Inflammatory macrophage treated with lipopolysaccharide for 1 hour (primary cell): ENCODE data around the gene C2orf68.
"Not testable (repeated sequence)": the region's sequence is repeated elsewhere in the genome, so short reads cannot be mapped to it uniquely, and the experiment has no call there.

Source experiments
- DNase-seq, 2 donors: peaks; one replicate each; pipeline ENCODE4 v3.0.0-alpha.2; 2020 to 2022

The C2orf68 gene

GRCh38 chr2:85579266-85579935 lies 32.5 kb downstream of the C2orf68 start:
- peak; percentile 57 to 68 for DNase-seq

GRCh38 chr2:85578243-85579180 lies 33.4 kb downstream of the C2orf68 start:
- peak; percentile 60 to 71 for DNase-seq

- DNase-seq = peak; percentile 44 to 56
Measured at GRCh38 chr2:85577386-85578242, 34.3 kb downstream of the C2orf68 start, which contains the start of gene VAMP8. VAMP8 (plus strand) TSS chr2:85577586; CDS start chr2:85577647, 61 bp downstream.

- DNase-seq = no peak
Measured at GRCh38 chr2:85577063-85577385, 34.8 kb downstream of the C2orf68 start.

- DNase-seq = no peak
Measured at GRCh38 chr2:85575739-85576138, 36.1 kb downstream of the C2orf68 start.

- no peak for DNase-seq
Measured at GRCh38 chr2:85566265-85566664, 45.6 kb downstream of the C2orf68 start.

- DNase-seq = peak; percentile 85 to 90
Measured at GRCh38 chr2:85564144-85564563, 47.7 kb downstream of the C2orf68 start.

- peak; percentile 92 to 96 for DNase-seq
Measured at GRCh38 chr2:85561280-85562212, 50.3 kb downstream of the C2orf68 start, which contains the start of gene GGCX. GGCX (minus strand) TSS chr2:85561493; CDS start chr2:85561428, 65 bp downstream.

- DNase-seq = no peak
Measured at GRCh38 chr2:85560812-85561279, 51.0 kb downstream of the C2orf68 start.

GRCh38 chr2:85560403-85560726 lies 51.5 kb downstream of the C2orf68 start:
- not testable (repeated sequence) for DNase-seq

GRCh38 chr2:85558160-85558559 lies 53.7 kb downstream of the C2orf68 start:
- no peak for DNase-seq

- DNase-seq = no peak
Measured at GRCh38 chr2:85557130-85557529, 54.7 kb downstream of the C2orf68 start.
